22Rv1 (cell line): ENCODE results near the gene TRAF1.

Source experiments
- ZFX ChIP-seq: fragments of 450-650 bp; IDR thresholded peaks from 2 replicates; pipeline ENCODE4 v1.6.1; 2017; ENCODE audit warnings: antibody characterized with exemption, borderline replicate concordance
- TF ChIP-seq, protein P1 (sequence below): fragments of 450-650 bp; IDR thresholded peaks from 2 replicates; pipeline ENCODE4 v1.5.1; 2017; ENCODE audit warnings: mild to moderate bottlenecking

DNA sequence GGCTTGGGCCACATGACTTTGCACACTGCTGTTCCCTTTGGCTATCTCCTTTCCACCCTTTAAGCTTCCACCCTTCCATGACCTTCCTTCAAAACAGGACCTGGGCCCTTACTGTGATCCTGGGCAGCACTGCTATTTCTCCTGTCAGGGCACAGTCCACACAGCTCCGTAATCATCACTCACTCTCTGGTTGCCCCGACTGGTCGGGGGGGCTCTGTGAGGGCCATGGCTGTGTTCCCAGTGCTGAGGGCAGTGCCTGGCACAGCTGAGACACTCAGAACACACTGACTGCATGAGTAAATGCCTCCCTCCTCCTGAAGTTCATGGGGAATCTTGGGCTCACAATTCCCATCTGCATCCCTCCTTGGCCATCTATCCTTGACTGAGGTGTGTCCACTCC is 12.2 kb downstream of the TRAF1 start:
- TF ChIP-seq, protein P1, sequence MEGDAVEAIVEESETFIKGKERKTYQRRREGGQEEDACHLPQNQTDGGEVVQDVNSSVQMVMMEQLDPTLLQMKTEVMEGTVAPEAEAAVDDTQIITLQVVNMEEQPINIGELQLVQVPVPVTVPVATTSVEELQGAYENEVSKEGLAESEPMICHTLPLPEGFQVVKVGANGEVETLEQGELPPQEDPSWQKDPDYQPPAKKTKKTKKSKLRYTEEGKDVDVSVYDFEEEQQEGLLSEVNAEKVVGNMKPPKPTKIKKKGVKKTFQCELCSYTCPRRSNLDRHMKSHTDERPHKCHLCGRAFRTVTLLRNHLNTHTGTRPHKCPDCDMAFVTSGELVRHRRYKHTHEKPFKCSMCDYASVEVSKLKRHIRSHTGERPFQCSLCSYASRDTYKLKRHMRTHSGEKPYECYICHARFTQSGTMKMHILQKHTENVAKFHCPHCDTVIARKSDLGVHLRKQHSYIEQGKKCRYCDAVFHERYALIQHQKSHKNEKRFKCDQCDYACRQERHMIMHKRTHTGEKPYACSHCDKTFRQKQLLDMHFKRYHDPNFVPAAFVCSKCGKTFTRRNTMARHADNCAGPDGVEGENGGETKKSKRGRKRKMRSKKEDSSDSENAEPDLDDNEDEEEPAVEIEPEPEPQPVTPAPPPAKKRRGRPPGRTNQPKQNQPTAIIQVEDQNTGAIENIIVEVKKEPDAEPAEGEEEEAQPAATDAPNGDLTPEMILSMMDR: no peak
- TF ChIP-seq ZFX: no peak
